GM19043 (cell line): ENCODE data around the gene TRAPPC10.

Source experiments
- ATAC-seq: cut with Tn5 transposase; IDR thresholded peaks from one replicate; pipeline ENCODE4 v1.9.1; 2021; ENCODE audit warnings: low read depth; ENCODE audit not compliant: unreplicated experiment

Gene TRAPPC10

GRCh38 chr21:43981151-43981870 lies 30.8 kb upstream of the TRAPPC10 start:
- no peak for ATAC-seq

- no peak for ATAC-seq
Measured at GRCh38 chr21:43981871-43982210, 30.3 kb upstream of the TRAPPC10 start.

- ATAC-seq: no peak
Measured at GRCh38 chr21:43982489-43983078, 29.5 kb upstream of the TRAPPC10 start.

- ATAC-seq: no peak
Measured at GRCh38 chr21:43983390-43983789, 28.7 kb upstream of the TRAPPC10 start.

GRCh38 chr21:43983860-43984420 lies 28.2 kb upstream of the TRAPPC10 start:
- ATAC-seq: no peak

- ATAC-seq: no peak
Measured at GRCh38 chr21:43984905-43985689, 27.0 kb upstream of the TRAPPC10 start.

GRCh38 chr21:43985690-43986251 lies 26.3 kb upstream of the TRAPPC10 start:
- ATAC-seq: no peak

- ATAC-seq: no peak
Measured at GRCh38 chr21:43986544-43987451, 25.3 kb upstream of the TRAPPC10 start.

GRCh38 chr21:43987509-43987908 lies 24.6 kb upstream of the TRAPPC10 start:
- no peak for ATAC-seq

- ATAC-seq: no peak
Measured at GRCh38 chr21:43988016-43988415, 24.1 kb upstream of the TRAPPC10 start.

GRCh38 chr21:43988506-43989230 lies 23.4 kb upstream of the TRAPPC10 start:
- no peak for ATAC-seq

GRCh38 chr21:43989401-43989800 lies 22.7 kb upstream of the TRAPPC10 start:
- ATAC-seq: no peak

GRCh38 chr21:43991447-43991991 lies 20.6 kb upstream of the TRAPPC10 start:
- no peak for ATAC-seq

GRCh38 chr21:43992121-43992520 lies 20.0 kb upstream of the TRAPPC10 start:
- ATAC-seq: no peak

GRCh38 chr21:43993420-43993934 lies 18.6 kb upstream of the TRAPPC10 start:
- ATAC-seq: no peak

GRCh38 chr21:43994085-43994484 lies 18.0 kb upstream of the TRAPPC10 start:
- ATAC-seq: no peak

- ATAC-seq: no peak
Measured at GRCh38 chr21:43994646-43995045, 17.5 kb upstream of the TRAPPC10 start.

GRCh38 chr21:43995521-43996105 lies 16.5 kb upstream of the TRAPPC10 start:
- ATAC-seq: no peak
